Measurements from ENCODE around the gene GZMM. TPM values are rescaled to one million over a fixed set of nuclear protein-coding genes. Genes with fewer than 3 reads are reported as not detected.

The GZMM gene
- total RNA-seq, 2 experiments from 2014 or later = 44.5 to 47.4 TPM

DNA sequence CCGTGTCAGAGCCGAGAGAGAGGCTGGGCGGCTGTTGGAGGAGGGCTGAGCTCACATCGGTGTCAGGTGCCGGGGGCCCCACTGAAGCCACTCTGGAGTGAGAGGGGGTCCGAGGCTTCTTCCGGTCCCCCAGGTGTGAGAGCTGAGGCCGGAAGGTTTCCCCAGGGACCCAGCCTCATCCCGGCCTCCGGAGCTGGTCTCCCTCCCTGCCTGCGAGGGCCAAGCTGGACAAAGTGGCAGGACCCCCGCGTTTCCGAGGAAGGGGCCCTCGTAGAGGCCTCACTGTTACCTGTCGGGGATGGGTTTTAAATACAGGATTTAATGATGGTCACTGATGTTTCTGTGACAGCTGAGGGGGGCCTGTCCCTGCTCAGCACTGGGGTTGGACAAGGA lies 52.4 kb downstream of the GZMM start:
- POLR2A ChIA-PET = no interaction called here
- CTCF ChIA-PET = interaction anchor here (1.4 kb wide), 2 partner anchors 9 to 12 kb away, joined by 3 read pairs; no protein-coding TSS in a partner anchor
- no peaks in the 10 kb centered on the region for H3K4me1 Mint-ChIP-seq
- peaks cover 15% of the 10 kb centered on the region for H3K27me3 Mint-ChIP-seq
- H3K9me3 Mint-ChIP-seq = no peaks in the 10 kb centered on the region
- no peak overlapping the region for H3K27ac Mint-ChIP-seq
- H3K36me3 Mint-ChIP-seq (ENCODE audit: low read depth) = no peaks in the 10 kb centered on the region
- H3K4me3 Mint-ChIP-seq = no peak overlapping the region
- no peak for DNase-seq

DNA sequence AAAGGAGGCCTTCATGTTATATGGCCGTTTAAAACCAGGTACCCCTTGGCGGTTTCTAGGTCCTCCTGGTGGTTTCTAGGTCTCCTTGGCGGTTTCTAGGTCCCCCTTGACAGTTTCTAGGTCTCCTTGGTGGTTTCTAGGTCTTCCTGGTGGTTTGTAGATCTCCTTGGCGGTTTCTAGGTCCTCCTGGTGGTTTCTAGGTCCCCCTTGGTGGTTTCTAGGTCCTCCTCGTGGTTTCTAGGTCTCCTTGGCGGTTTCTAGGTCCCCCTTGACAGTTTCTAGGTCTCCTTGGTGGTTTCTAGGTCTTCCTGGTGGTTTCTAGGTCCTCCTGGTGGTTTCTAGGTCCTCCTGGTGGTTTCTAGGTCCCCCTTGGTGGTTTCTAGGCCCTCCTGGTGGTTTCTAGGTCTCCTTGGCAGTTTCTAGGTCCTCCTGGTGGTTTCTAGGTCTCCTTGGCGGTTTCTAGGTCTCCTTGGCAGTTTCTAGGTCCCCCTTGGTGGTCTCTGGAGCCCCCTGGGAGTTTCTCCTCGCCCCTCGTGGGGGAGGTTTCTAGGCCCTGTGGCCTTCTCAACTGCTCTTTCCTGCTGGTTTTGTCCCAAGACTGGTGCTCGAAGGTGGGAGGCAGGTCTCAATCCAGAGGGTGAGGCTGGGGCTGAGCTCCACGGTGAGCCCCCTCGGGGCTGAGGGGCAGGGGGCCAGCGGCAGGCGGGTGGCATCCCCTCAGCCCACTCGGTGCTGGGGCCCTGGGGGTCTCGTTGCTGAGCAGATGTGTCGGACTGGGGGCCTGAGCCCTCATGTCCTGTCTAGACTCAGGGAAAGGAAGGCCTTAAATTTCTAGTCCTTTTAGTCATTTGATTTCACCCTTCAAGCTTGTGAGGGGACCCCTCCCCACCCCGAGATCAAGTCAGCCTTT lies 53.8 kb downstream of the GZMM start:
- CTCF ChIA-PET = interaction anchor here (0.6 to 1.2 kb wide), 4 partner anchors 9 to 1435 kb away, joined by 3 to 5 read pairs (median 3); no protein-coding TSS in a partner anchor
- no peak overlapping the region for H3K4me3 Mint-ChIP-seq
- POLR2A ChIA-PET = no interaction called here
- no peaks in the 10 kb centered on the region for H3K9me3 Mint-ChIP-seq
- no peaks in the 10 kb centered on the region for H3K36me3 Mint-ChIP-seq (ENCODE audit: low read depth)
- H3K27ac Mint-ChIP-seq = no peak overlapping the region
- peaks cover 9% of the 10 kb centered on the region for H3K27me3 Mint-ChIP-seq
- no peaks in the 10 kb centered on the region for H3K4me1 Mint-ChIP-seq
- no peak for DNase-seq

Other genes with a start within 250 kb of the GZMM start
- 10 to 100 TPM; 20.7 to 22.0 TPM for gene MIER2, start 199.3 kb upstream of the GZMM start, total RNA-seq
- not detected for gene C2CD4C, start 134.9 kb upstream of the GZMM start, total RNA-seq
- gene SHC2, start 83.0 kb upstream of the GZMM start, total RNA-seq = not detected
- under 1 TPM in 1 of 2 experiments, not detected in 1; 0.15 TPM for gene MADCAM1, start 47.6 kb upstream of the GZMM start, total RNA-seq
- gene TPGS1, start 36.6 kb upstream of the GZMM start, total RNA-seq = 10 to 100 TPM; 21.6 to 27.1 TPM
- gene CDC34, start 12.3 kb upstream of the GZMM start, total RNA-seq = 10 to 100 TPM; 43.7 to 50.8 TPM
- gene BSG, start 28.5 kb downstream of the GZMM start, total RNA-seq = 100 to 1,000 TPM; 233 TPM
- gene HCN2, start 45.8 kb downstream of the GZMM start, total RNA-seq = 1 to 10 TPM; 2.6 to 3.2 TPM
- 10 to 100 TPM; 42.1 to 52.3 TPM for gene POLRMT, start 89.5 kb downstream of the GZMM start, total RNA-seq
- under 1 TPM in 1 of 2 experiments, not detected in 1; 0.12 TPM for gene FGF22, start 95.8 kb downstream of the GZMM start, total RNA-seq
- gene RNF126, start 119.2 kb downstream of the GZMM start, total RNA-seq = 10 to 100 TPM; 71.5 to 80.3 TPM
- 1 to 10 TPM; 1.6 to 2.1 TPM for gene FSTL3, start 132.3 kb downstream of the GZMM start, total RNA-seq
- not detected for gene PRSS57, start 151.4 kb downstream of the GZMM start, total RNA-seq
- gene PALM, start 164.9 kb downstream of the GZMM start, total RNA-seq = not detected
- not detected for gene MISP, start 207.1 kb downstream of the GZMM start, total RNA-seq

All from activated CD4-positive, alpha-beta T cell treated with anti-CD3 and anti-CD28 coated beads, Interleukin-2, amount 10 ng/mL, durations not matched to agents 7 days and 5 days (primary cell).